A204.1 (cell line): ENCODE data around the gene PTPN14.
"Not testable (repeated sequence)": the region's sequence is repeated elsewhere in the genome, so short reads cannot be mapped to it uniquely, and the experiment has no call there.

ENCODE experiments used
- FAIRE-seq: peaks from 2 replicates; lab custom pipeline; 2012; peaks lifted over from hg19 to GRCh38; lab: Jason Lieb, UNC

The PTPN14 gene

DNA sequence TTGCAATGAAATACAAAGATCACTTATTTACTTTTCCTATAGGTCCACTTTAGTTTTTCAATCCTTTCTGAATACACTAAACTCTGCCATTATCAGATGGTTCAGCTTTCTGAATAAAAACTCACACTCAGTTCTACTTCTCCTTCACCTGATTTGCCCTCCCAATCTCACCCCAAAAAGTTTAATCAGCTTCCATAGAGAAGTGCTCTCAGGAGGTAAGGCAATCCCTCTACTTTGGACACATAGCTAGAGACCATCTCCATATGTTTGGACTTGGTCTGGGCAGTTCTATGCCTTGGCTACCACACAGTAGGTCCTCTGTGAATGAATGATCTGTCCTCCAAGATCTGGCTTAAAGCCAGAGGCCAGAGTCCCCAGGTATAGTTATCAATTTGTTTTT, 40.9 kb downstream of the PTPN14 start:
- FAIRE-seq: no peak

DNA sequence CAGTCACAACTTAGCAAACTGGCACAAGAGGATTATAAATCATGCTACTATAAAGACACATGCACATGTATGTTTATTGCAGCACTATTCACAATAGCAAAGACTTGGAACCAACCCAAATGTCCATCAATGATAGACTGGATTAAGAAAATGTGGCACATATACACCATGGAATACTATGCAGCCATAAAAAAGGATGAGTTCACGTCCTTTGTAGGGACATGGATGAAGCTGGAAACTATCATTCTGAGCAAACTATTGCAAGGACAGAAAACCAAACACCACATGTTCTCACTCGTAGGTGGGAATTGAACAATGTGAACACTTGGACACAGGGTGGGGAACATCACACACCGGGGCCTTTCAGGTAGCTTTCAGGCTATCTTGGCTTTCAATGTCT, 41.8 kb downstream of the PTPN14 start:
- not testable (repeated sequence) for FAIRE-seq

DNA sequence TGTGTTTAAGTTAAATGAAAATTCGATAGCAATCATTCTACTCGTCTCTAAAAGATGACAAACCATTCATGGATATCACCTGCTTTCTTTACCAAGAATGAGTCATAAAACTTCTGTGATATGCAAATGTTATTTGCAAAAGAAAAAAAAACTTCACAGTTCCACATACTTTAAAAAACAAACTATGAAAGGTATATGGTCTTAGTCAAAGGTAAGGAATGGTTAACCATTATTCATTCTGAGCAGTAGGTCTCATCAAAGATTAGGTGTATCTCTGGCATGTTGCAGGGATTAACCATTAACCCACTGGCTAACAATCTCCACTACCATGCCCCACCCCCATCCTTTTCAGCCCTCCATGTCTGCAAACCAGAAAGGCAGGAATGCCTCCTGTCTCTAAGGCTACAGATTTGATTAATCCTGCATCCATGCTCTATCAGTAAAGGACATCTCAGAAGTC, 44.4 kb downstream of the PTPN14 start:
- FAIRE-seq: no peak

DNA sequence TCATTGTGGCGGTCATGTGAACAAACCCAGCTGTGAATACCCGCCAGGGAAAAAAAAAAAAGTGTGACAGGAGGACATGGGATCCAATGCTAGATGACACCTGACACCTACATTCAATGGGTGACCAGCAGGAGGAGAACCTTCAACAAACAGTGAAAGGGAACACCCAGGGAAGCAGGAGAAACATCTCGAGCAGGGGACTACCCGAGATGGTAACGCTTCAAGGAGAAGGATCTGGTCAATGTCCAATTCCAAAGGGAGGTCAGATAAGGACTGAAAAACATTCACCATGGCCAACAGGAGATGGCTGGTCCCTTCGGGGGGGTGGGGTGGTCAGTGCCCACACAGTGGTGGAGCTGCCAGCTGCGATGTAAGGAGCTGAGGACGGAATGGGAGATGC, 46.3 kb downstream of the PTPN14 start:
- no peak for FAIRE-seq

DNA sequence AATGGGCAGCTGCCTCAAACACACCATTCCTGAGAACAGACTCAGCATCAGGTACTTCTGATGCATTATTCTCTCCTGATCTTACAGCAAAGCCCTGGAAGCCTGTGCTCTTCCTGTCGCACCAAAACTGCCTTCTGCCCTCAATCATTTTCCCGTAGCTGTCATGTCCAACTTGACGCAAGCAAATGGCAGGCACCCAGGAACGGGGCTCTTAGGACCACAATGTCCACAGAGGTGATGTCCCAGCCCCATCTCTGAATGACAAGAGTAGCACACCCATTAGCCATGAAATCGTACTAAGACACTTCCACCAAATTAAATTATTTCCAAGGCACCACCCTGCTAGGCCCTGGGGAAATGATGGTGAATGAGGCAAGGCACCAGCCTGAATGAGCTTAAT, 47.1 kb downstream of the PTPN14 start:
- FAIRE-seq: no peak

DNA sequence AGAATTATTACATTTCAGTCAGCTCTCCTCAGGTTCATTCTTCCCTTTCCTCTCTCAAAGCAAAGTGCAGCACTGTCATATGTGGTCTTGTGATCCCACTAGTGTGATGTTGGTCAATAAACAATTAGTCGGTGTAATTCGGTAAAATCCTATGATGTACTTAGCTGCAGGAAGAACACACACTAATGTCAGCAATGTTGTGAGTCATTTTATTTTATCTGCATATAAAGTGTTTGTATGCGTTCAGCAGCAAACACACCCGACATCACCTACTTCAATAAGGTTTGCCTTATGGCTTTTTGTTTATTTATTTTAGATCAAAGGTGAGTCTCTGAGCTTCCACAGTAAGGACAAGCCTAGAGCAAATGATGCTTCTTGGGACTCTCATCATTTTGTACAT, 47.8 kb downstream of the PTPN14 start:
- no peak for FAIRE-seq

DNA sequence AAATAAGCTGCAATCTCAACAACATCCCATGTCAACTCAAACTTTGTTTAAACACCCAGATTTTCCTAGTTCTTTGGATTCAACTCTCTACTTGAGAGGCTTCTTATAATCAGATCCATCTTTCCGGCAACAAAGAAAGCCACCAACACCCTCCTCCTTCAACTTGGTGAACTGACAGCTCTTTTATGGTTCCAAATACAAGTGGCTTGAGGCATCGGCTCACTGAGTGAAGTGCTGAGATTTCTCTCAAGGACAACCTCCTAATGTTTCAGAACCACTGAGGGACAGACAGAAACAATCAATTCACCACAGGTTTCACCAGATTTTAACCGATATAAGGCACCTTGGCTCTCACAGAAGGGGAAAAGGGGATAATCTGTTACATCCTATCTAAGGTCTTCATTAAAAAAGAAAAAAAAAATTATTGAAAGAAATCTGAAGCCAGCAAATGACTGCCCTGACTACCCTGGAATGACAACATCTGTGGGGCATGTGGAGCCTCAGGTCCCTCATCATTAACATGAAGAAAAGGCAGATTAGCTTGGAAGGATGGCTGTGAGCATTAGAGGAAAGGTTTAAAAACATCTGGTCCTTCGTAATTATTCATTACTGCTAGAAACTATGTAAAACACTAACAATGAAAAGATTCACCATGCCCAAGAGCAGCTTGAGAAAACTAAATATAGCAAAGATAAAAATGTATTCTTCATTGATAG, 50.9 kb downstream of the PTPN14 start:
- no peak for FAIRE-seq

DNA sequence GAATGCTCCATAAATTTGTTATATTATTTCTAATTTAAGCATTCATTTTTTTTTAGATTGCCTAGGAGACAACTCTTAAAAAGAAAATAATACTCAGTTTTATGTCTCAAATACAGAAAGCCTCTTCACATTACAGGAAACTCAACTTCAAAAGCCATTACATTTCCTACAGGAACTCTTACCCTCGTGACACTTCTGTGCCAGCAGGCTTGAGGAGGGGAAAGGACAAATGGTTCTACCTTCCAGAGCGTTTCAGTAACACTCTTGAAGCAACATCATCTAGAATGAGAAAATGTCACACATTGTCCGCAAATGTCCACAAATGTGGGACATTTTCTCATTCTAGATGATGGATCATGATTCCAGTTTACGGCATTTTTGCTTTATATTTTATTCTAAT, 51.7 kb downstream of the PTPN14 start:
- no peak for FAIRE-seq

DNA sequence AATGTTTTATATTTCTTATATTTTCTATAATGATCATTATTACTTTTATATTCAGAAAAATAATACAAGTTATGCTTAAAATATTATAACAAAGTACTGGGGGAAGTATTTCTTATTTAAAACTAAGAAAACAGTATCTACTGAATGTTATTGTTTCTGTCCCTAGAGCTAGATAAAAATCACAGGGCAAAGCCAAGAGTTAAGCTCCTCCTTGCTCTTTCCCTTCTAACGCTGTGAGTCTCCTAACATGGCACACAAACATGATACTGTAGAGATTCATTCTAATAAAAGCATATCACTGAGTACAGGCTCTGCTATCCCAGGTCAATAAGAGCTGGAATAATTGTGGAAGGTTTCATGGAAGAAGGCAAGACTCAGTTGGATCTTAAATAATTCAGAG, 53.4 kb downstream of the PTPN14 start:
- FAIRE-seq: no peak

DNA sequence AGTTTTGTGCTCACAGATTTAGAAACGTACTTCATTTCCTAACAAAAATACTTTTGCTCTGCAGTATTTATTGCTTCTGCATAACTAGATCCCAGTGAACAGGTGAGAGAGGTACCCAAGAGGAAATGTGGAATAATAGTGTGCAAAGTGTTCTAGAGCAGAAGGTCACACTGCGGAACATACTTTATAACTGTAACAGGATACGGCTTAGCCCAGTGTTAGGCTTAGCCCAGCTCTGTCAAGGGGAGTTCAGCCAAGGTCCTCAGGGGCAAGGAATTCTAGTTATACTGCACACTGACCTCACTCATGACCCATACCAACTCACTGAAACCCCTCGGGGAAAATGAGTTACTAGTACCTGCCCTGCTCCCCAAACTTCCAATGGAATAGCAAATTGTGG, 55.3 kb downstream of the PTPN14 start:
- FAIRE-seq: no peak

DNA sequence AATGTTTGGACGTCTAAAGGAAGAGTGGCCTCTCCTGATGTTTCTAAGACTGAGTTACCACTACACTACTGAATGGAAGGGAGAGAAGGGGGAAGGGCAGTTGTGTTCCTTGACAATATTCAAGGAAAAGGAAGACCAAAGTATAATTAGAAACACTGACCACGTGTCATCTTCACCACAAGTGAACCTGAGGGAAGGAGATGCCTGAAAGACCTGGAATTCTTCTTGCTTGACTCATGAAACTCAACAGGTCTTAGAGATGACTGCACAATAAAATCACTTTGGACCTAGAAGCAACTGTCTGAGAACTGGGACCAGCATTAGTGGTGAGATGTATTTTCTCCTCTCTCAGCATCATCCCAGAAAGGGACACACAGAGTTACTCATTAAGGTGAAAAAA, 56.7 kb downstream of the PTPN14 start:
- FAIRE-seq: no peak

DNA sequence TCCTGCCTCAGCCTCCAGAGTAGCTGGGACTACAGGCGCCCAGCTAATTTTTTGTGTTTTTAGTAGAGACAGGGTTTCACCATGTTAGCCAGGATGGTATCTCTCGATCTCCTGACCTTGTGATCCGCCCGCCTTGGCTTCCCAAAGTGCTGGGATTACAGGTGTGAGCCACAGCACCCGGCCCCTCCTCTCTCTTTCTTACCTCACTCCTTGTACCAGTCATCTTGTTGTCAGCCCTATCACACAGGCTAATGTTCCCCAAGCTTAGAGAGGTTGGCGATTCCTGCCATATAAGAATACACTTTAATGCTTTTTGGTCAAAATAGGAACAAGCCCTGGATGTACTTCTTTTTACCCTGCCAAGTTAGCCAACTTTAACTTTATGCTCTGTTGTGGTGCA, 57.2 kb downstream of the PTPN14 start:
- not testable (repeated sequence) for FAIRE-seq

DNA sequence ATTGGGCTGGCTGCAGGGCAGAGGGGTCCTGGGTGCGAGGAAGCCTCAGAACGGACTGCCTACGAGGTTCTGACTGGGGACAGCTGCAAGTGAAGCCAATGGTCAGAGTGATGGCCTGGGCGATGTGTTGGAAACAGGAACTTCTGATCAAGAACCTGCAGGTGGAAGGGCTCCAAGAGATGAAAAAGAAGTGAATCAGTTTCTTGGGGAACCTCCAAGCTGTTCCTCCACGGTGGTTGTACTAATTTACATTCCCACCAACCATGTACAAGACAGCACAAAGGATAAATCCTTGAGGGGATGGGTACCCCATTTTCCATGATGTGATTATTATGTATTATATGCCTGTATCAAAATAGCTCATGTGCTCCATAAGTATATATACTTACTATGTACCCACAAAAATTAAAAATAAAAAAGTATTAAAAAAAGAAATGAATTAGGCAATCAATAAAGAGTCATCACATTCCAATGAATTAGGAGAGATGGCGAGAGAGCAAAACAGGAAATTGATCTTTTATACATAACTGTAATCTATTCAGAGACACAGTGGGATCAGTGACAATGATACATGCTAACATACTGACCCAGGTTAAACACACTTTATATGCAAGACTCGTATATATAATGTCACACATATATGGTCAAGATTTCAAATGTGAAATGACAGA, 58.1 kb downstream of the PTPN14 start:
- no peak for FAIRE-seq

DNA sequence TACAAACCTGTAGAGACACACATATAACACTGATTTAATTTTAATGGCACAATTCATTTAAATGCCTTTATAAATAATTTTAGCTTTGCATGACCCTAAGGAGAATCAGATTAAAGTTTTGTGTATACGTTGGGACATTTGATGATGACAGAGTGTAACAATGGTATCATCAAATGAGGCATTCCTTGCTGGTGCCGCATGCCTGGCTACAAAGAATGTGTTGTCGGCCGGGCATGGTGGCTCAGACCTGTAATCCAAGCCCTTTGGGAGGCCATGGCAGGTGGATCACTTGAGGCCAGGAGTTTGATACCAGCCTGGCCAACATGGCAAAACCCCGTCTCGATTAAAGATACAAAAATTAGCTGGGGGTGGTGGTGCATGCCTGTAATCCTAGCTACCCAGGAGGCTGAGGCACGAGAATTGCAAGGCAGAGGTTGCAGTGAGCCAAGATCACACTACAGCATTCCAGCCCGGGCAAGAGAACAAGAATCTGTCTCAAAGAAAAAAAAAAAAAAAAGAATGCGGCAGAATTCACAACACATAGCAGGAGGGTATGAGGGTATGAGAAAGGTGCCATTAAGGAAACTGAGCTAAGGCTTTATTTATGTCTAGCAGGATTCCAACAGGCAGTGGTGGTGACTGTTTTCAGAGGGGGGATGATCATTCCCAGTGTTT, 58.9 kb downstream of the PTPN14 start:
- FAIRE-seq: no peak

DNA sequence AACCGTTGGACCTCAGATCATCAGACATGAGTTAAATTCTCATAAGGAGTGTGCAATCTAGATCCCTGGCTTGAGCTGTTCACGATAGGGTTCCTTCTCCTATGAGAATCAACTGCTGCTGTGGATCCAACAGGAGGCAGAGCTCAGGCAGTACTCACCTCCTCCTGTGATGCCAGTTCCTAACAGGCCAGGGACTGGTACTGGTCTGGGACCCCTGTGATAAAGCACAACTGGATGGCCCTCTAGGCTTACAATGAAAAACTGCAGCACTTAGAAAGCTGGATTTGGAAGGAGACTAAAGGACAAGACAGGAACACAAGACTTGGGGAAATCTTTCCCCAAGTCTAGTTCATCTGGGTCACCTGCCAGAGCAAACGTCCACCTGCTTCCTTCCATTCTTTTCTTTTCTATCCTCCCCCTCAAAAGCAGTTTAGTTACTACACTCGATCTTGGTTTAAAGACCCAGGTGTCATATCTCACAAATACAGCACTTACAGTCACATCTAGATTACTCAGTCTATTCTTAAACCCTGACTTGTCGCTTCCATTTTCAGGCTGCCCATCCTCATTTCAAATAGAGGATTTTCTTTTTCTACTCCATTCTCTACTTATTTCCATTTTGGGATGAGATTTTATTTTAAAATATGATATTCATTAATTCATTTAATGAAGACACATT, 59.8 kb downstream of the PTPN14 start:
- no peak for FAIRE-seq

DNA sequence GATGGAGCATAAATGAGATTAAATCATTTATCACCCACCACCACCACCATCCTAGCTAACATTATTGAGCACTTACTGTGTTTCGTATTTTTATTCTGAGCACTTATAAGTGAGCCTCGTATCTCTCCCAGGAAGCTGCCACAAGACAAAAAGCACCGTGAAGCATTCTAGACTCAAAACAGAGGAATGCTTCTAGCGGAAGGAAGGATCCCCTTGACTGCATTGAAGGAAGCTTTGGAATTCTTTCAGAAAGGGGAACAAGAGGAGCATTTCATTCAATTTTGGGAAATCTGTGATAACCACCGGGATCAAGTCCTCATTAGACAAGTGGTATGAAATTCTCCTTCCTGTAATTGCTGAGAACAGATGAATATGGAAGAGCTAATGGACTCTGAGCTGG, 66.3 kb downstream of the PTPN14 start:
- FAIRE-seq: no peak

DNA sequence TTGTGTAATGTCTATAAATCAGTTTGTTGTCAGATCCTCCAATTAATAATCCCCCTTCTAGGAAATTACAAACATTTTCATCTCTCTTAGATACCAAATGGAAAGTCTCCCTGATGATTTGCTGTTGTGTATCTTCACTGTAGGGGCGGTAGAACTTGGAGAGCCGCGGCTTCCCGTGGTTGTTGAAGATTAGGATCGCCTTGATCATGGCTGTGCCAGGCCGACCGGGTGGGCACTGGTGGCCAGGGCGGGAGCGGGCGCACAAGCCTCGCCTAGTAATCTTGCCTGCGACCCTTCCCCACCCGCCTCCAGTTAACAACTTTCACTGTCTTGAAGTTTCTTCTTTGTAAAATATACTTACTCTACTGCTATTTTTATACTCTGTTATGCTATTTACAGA, 68.2 kb downstream of the PTPN14 start:
- FAIRE-seq: not testable (repeated sequence)

DNA sequence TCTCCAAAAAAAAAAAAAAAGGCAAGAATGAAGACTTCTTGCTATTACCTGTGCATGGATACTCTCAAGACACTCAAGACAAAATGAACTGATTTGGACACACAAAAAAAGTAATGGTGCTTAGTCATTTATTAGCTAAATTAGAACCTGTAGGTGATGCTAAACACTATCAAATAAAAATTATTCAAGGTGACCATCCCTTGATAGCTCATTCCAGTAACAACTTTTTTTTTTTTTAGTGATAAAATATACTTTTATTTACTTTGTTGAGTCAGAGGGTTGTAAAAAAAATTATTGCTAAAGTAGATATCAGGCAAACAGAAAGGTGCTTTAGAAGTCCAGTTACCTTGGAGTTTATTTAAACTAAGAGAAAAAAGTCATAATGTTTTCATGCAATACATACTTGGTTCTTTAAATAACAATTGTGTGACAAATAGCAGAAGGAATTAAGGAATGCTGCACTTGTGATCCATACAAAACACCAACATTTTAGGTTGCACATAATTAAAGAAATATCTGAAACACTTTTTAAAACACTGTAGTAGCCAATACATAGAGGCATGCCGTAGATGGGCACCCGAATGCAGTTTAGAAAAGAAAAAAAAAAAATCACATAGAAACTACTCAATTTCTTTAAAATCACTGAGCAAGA, 69.3 kb downstream of the PTPN14 start:
- peak; percentile 95 for FAIRE-seq

DNA sequence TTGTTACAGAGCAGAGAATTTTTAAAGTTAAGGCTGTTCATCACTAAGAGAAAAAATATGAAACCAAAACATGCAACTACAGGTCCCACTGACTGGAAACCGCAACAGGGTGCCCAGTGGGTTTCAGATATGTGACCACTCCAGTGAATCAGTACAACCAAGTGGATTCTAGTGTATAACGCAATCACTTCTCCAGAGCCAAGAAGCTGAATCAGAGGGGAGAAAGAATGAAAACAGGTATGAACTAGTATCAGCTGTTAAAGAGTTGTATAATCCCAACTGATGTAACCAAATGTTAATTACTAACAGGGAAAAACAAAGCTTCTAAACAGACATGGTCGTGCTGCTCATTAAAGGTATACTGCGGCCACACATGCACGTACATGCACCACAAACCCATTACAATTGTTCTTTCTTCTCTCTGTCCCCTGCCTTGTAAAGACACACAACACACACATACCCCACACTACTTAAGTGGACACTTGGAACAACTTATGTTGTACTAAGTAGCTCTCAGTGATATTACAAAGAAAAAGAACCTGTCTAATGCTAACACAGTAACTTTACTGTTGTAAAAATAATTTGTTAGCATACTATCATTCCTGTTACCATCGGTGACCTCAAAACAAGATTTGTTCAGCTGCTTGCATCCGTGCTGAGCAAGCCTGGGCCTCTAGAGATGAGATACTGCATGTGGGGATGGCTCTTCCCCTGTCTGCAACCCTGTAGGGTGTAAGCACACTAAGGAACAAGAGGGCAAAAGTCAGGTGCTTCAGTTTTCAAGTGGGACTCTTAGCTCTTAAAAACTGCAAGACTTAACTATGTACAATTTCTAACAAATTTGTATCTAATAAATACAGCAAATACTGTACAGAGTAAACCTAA, 74.2 kb downstream of the PTPN14 start:
- FAIRE-seq: no peak

DNA sequence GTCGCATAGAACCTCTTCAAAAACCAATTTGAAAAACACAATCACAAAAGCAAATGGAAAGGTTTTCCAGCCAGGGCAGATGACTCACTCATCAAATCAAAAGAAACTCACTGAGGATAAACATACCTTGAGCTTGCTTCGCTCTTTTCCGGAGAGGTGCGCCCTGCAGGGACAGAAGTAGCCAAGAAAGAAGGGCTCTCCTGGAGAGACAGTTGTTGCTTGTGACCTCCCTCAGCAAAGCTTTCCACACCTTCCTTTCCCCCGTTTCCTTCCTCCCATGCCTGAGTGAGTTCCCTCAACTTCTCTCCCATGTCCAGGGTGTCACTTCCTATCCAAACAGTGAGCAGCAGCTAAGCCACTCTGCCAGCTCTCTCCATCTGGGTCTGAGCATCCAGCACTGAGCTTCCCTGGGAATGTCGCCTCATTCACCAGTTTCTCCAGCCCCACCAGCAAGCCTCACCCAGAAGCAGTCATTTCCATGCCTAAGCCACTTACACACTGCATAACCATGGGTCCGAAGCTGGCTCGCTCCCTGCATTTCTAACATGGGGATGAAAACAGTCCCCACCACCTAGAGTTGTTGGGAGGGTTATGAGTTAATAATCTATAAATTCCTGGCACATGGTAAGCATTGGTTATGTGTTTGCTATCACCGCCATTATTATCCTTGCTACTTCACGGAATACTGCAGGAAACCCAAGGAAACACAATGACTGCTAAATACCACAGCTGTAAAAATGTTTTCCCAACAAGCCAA, 75.0 kb downstream of the PTPN14 start:
- no peak for FAIRE-seq

DNA sequence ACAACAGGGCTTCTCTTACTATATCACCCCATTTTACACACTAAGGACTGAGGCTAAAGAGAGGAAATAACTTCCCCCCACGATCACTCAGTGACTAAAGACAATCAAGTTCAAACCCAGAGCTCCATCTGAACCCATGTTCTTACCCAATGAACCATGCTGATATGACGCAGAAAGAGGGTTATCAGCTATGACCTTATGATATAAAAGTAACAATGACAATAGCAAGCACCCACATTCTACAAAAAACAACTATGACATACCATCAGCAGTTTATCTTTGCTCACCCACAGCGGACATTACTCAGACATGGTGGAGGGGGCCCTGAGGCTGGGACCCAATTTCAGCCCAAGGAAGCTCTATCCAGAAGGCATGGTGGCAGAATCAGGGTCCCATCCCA, 75.7 kb downstream of the PTPN14 start:
- no peak for FAIRE-seq
